Fibroblast of the aortic adventitia (primary cell): ENCODE measurements around the gene ZC3HAV1. TPM values are rescaled to one million over a fixed set of nuclear protein-coding genes. Genes with fewer than 3 reads are reported as not detected.

Experiments used
- DNase-seq: peaks from one replicate; pipeline ENCODE4 v3.0.0-alpha.2; 2010; ENCODE audit warnings: low read depth
- H3K4me3 ChIP-seq: 2 replicates; pipeline ENCODE4 v1.5.1; 2011; ENCODE audit warnings: low read depth, mild to moderate bottlenecking, control low read depth, low read length, moderate library complexity
- CTCF ChIP-seq: IDR thresholded peaks from 2 replicates; pipeline ENCODE4 v1.5.1; 2011; ENCODE audit warnings: mild to moderate bottlenecking, low read length, control low read depth, inconsistent platforms; ENCODE audit not compliant: insufficient read depth
- total RNA-seq: library from RNA; depleted of rRNA; stranded (reverse); fragments of >200 nt; gene quantifications from 2 replicates; pipeline ENCODE4 v1.2.3, GENCODE V29; 2012; ENCODE audit warnings: low replicate concordance

The ZC3HAV1 gene
- total RNA-seq, 1 donor: 55.4 TPM

- H3K4me3 ChIP-seq: no peak overlapping the region
- TF ChIP-seq CTCF: peak; percentile 68
- peak; percentile 77 for DNase-seq
These were observed 92.5 kb downstream of the ZC3HAV1 start for GRCh38 chr7:139016931-139017511.

GRCh38 chr7:139011373-139011772 is 98.1 kb downstream of the ZC3HAV1 start:
- H3K4me3 ChIP-seq: no peak overlapping the region
- TF ChIP-seq CTCF: no peak

GRCh38 chr7:139004321-139005090 is 105.0 kb downstream of the ZC3HAV1 start:
- no peak for DNase-seq
- no peak overlapping the region for H3K4me3 ChIP-seq
- TF ChIP-seq CTCF: no peak

More at GRCh38 chr7:139011373-139011772, 98.1 kb downstream of the ZC3HAV1 start:
- no peak for DNase-seq

- DNase-seq: no peak
- TF ChIP-seq CTCF: no peak
- no peak overlapping the region for H3K4me3 ChIP-seq
These were observed 110.1 kb downstream of the ZC3HAV1 start for GRCh38 chr7:138999414-138999813.

Other genes starting within 250 kb of the ZC3HAV1 start
- 0.57 and 3.7 TPM in 2 replicates for gene KIAA1549, start 128.3 kb downstream of the ZC3HAV1 start, total RNA-seq
- gene ZC3HAV1L, start 73.7 kb downstream of the ZC3HAV1 start, total RNA-seq: 11.9 and 36.6 TPM in 2 replicates
- gene UBN2, start 121.5 kb upstream of the ZC3HAV1 start, total RNA-seq: 8.0 and 11.3 TPM in 2 replicates
- gene FMC1, start 231.6 kb upstream of the ZC3HAV1 start, total RNA-seq: 8.4 and 9.6 TPM in 2 replicates